WTC11 (cell line): ENCODE data around the gene SLC38A6. TPM values are rescaled to one million over a fixed set of nuclear protein-coding genes. Genes with fewer than 3 reads are reported as not detected.

ENCODE experiments used
- ATAC-seq: fragments of 200-7000 bp; cut with Tn5 transposase; 2 replicates; pipeline ENCODE4 v1.10.0; 2021; ENCODE audit warnings: mild to moderate bottlenecking, moderate library complexity
- CTCF ChIA-PET: fragments of 300-600 bp; sonication (Branson Sonifier 250); formaldehyde crosslinking; loops from one replicate; lab custom pipeline; 2021; ENCODE audit warnings: antibody characterized with exemption; lab: Charles Lee
- POLR2A ChIA-PET: fragments of 350-600 bp; sonication (Branson Sonifier 250); formaldehyde crosslinking; loops from one replicate; lab custom pipeline; 2021; ENCODE audit warnings: antibody characterized with exemption; lab: Charles Lee
- DNase-seq: peaks from one replicate; pipeline ENCODE4 v3.0.0; 2021; ENCODE audit warnings: low spot score
- H3K27ac Mint-ChIP-seq: 2 replicates; pipeline ENCODE4 v1.8.0; 2021; ENCODE audit warnings: mixed read lengths
- H3K27me3 Mint-ChIP-seq: 2 replicates; pipeline ENCODE4 v1.8.0; 2021; ENCODE audit warnings: low read depth, mild to moderate bottlenecking, moderate library complexity, mixed read lengths
- H3K36me3 Mint-ChIP-seq: 2 replicates; pipeline ENCODE4 v1.8.0; 2021; ENCODE audit warnings: mixed read lengths
- H3K4me1 Mint-ChIP-seq: 2 replicates; pipeline ENCODE4 v1.8.0; 2022; ENCODE audit warnings: mixed read lengths
- H3K4me3 Mint-ChIP-seq: 2 replicates; pipeline ENCODE4 v1.8.0; 2021; ENCODE audit warnings: mild to moderate bottlenecking, moderate library complexity, mixed read lengths
- H3K9me3 Mint-ChIP-seq: 2 replicates; pipeline ENCODE4 v1.8.0; 2021; ENCODE audit warnings: mixed read lengths
- ATF1 ChIP-seq: sonication (generic); formaldehyde crosslinking; IDR thresholded peaks from 2 replicates; pipeline ENCODE4 v1.8.1; 2023; ENCODE audit warnings: mild to moderate bottlenecking, moderate library complexity, missing genetic modification reagents
- ATF3 ChIP-seq: sonication (generic); formaldehyde crosslinking; conservative IDR thresholded peaks from 2 replicates; pipeline ENCODE4 v1.8.1; 2022; ENCODE audit warnings: mild to moderate bottlenecking, missing genetic modification reagents
- CTCF ChIP-seq: fragments of 200-600 bp; IDR thresholded peaks from 2 replicates; pipeline ENCODE4 v1.8.0; 2022; ENCODE audit warnings: antibody characterized with exemption
- E2F4 ChIP-seq: sonication (generic); formaldehyde crosslinking; IDR thresholded peaks from 2 replicates; pipeline ENCODE4 v1.8.1; 2022; ENCODE audit warnings: low read depth, mild to moderate bottlenecking, moderate library complexity, missing genetic modification reagents, borderline replicate concordance
- ETV6 ChIP-seq: sonication (generic); formaldehyde crosslinking; IDR thresholded peaks from 2 replicates; pipeline ENCODE4 v1.8.1; 2022; ENCODE audit warnings: mild to moderate bottlenecking, missing genetic modification reagents
- MYBL2 ChIP-seq: sonication (generic); formaldehyde crosslinking; IDR thresholded peaks from 2 replicates; pipeline ENCODE4 v1.8.1; 2023; ENCODE audit warnings: mild to moderate bottlenecking, moderate library complexity, missing genetic modification reagents
- NFATC4 ChIP-seq: fragments of 250-450 bp; sonication (Bioruptor Pico); IDR thresholded peaks from 2 replicates; pipeline ENCODE4 v1.9.0; 2021; ENCODE audit warnings: mild to moderate bottlenecking
- NFE2L1 ChIP-seq: sonication (generic); formaldehyde crosslinking; IDR thresholded peaks from 2 replicates; pipeline ENCODE4 v1.8.1; 2023; ENCODE audit warnings: missing genetic modification reagents
- RORB ChIP-seq: fragments of 250-450 bp; sonication (Bioruptor Pico); IDR thresholded peaks from 2 replicates; pipeline ENCODE4 v1.9.0; 2021; ENCODE audit warnings: mild to moderate bottlenecking
- SP1 ChIP-seq: sonication (generic); formaldehyde crosslinking; conservative IDR thresholded peaks from 2 replicates; pipeline ENCODE4 v1.8.1; 2022; ENCODE audit warnings: missing genetic modification reagents
- STAT6 ChIP-seq: sonication (generic); formaldehyde crosslinking; conservative IDR thresholded peaks from 2 replicates; pipeline ENCODE4 v1.8.1; 2023; ENCODE audit warnings: mild to moderate bottlenecking, low read depth, missing genetic modification reagents, moderate library complexity
- TCF7 ChIP-seq: sonication (generic); formaldehyde crosslinking; IDR thresholded peaks from 2 replicates; pipeline ENCODE4 v1.8.0; 2022; ENCODE audit warnings: mild to moderate bottlenecking, low read depth, missing genetic modification reagents, moderate library complexity
- ZNF281 ChIP-seq: sonication (generic); formaldehyde crosslinking; IDR thresholded peaks from 2 replicates; pipeline ENCODE4 v1.8.0; 2023; ENCODE audit warnings: mild to moderate bottlenecking, missing genetic modification reagents
- ZNF317 ChIP-seq: sonication (generic); formaldehyde crosslinking; IDR thresholded peaks from 2 replicates; pipeline ENCODE4 v1.8.1; 2023; ENCODE audit warnings: low read depth, mild to moderate bottlenecking, moderate library complexity, missing genetic modification reagents, borderline replicate concordance
- ZNF532 ChIP-seq: fragments of 250-450 bp; sonication (Bioruptor Pico); IDR thresholded peaks from 2 replicates; pipeline ENCODE4 v1.9.0; 2021; ENCODE audit warnings: mild to moderate bottlenecking, borderline replicate concordance
- ZNF671 ChIP-seq: fragments of 250-450 bp; sonication (Bioruptor Pico); IDR thresholded peaks from 2 replicates; pipeline ENCODE4 v1.8.0; 2021; ENCODE audit warnings: mild to moderate bottlenecking
- total RNA-seq: library from RNA; stranded (reverse); gene quantifications from 3 replicates; pipeline ENCODE4 v1.2.3, GENCODE V29; 2021

SLC38A6 gene
- total RNA-seq, 1 experiment from 2014 or later, result 8.7 TPM

GRCh38 chr14:60986500-60986899, 5.5 kb downstream of the SLC38A6 start (continued):
- TF ChIP-seq ZNF532 (CRISPR knock-in tag) (no peak), RORB (CRISPR knock-in tag) (no peak), TCF7 (no peak)

- Mint-ChIP-seq H3K4me3 (no peak overlapping the region), H3K27me3 (no peaks in the 10 kb centered on the region), H3K9me3 (no peaks in the 10 kb centered on the region), H3K27ac (no peak overlapping the region), H3K36me3 (0 out of 2 replicates have a peak, but pooled peaks cover 3% of the 10 kb centered on the region), H3K4me1 (no peaks in the 10 kb centered on the region; the same call in 1 of the 2 replicates)
- DNase-seq (no peak), ATAC-seq (no peak)
- ChIA-PET POLR2A (no interaction called here), CTCF (no interaction called here)
- TF ChIP-seq ZNF317 (CRISPR knock-in tag), result no peak
- TF ChIP-seq MYBL2 (CRISPR knock-in tag), result no peak
- no peak for TF ChIP-seq E2F4
- TF ChIP-seq NFATC4 (CRISPR knock-in tag), result no peak
- TF ChIP-seq ZNF671, result no peak
- TF ChIP-seq CTCF, result no peak
- TF ChIP-seq ATF1 (CRISPR knock-in tag), result no peak
- TF ChIP-seq TCF7, result no peak
- TF ChIP-seq ZNF281 (CRISPR knock-in tag), result no peak
These were observed 8.6 kb downstream of the SLC38A6 start for GRCh38 chr14:60989599-60989998.

GRCh38 chr14:60998617-60999016, 17.6 kb downstream of the SLC38A6 start:
- Mint-ChIP-seq H3K4me3 (no peak overlapping the region), H3K27me3 (no peaks in the 10 kb centered on the region), H3K27ac (no peak overlapping the region), H3K36me3 (peaks cover 16% of the 10 kb centered on the region), H3K4me1 (no peaks in the 10 kb centered on the region), H3K9me3 (peaks cover 13% of the 10 kb centered on the region)
- ChIA-PET CTCF (interaction anchor here (0.6 kb wide), 1 partner anchor 27 kb away, joined by 3 read pairs; no protein-coding TSS in a partner anchor), POLR2A (no interaction called here)
- ATAC-seq, result peak; percentile 70
- DNase-seq, result peak; percentile 16
- TF ChIP-seq ETV6 (CRISPR knock-in tag) (no peak), ATF3 (CRISPR knock-in tag) (no peak), ZNF671 (no peak), SP1 (CRISPR knock-in tag) (no peak), ZNF532 (CRISPR knock-in tag) (no peak), NFE2L1 (no peak), STAT6 (CRISPR knock-in tag) (no peak)
